H1 (cell line): ENCODE results near the gene ZBED4. TPM values are rescaled to one million over a fixed set of nuclear protein-coding genes. Genes with fewer than 3 reads are reported as not detected.

Experiments used
- CREB1 ChIP-seq: IDR thresholded peaks from 2 replicates; pipeline ENCODE4 v1.6.1; 2012; ENCODE audit warnings: inconsistent platforms
- KDM4A ChIP-seq: IDR thresholded peaks from one replicate; pipeline ENCODE4 v1.7.1; 2012; ENCODE audit warnings: low read depth, mild to moderate bottlenecking, moderate library complexity, low read length, inconsistent platforms; ENCODE audit not compliant: severe bottlenecking
- RBBP5 ChIP-seq: IDR thresholded peaks from 2 replicates; pipeline ENCODE4 v1.7.1; 2012; ENCODE audit warnings: low read depth, mild to moderate bottlenecking, inconsistent platforms, low read length, moderate library complexity, borderline replicate concordance
- SP1 ChIP-seq: IDR thresholded peaks from 2 replicates; pipeline ENCODE4 v1.6.1; 2011; ENCODE audit warnings: low read depth, low read length
- polyA plus RNA-seq, 7 experiments: library from polyadenylated mRNA; depleted of rRNA in 3 of 7; stranded (reverse) in 5 of 7; unstranded in 2 of 7; fragments of >200 nt in 5 of 7; fragments of 200-250 nt in 2 of 7; gene quantifications; 1 replicate in 5 of 7; 2 replicates in 1 of 7; 4 replicates in 1 of 7; pipeline versions ENCODE4 v1.2.1 to v1.2.3, GENCODE V29; 2011 to 2013; ENCODE audit warnings: missing spikeins in 2 of 7, mixed read lengths in 2 of 7
- total RNA-seq: library from RNA; stranded (reverse); fragmentation: NEBNext Ultra II Directional; extraction: Animal tissue kit (Norgen Biotek cat#: 25700); gene quantifications from 2 replicates; pipeline ENCODE4 v1.2.1, GENCODE V29; 2021

ZBED4 gene
- total and polyA plus RNA-seq, 2 of the 8 experiments (the other 6 are each of a cell fraction or from before 2014, with no cell fraction given) = 11.0 to 28.3 TPM

- no peak for TF ChIP-seq KDM4A
- TF ChIP-seq RBBP5 = no peak
- TF ChIP-seq SP1 = no peak
- TF ChIP-seq CREB1 = no peak
Measured at GRCh38 chr22:49886346-49887063, 32.9 kb downstream of the ZBED4 start (continued).
